GM12878 (cell line): ENCODE measurements around the gene SLFN13. TPM values are rescaled to one million over a fixed set of nuclear protein-coding genes. Genes with fewer than 3 reads are reported as not detected.
A peak's percentile ranks its signal among the peaks of the same experiment; 100 is the strongest.

Experiments
- ATAC-seq: fragments of 200-7000 bp; cut with Tn5 transposase; 3 replicates; pipeline ENCODE4 v1.9.1; 2020; ENCODE audit warnings: mild to moderate bottlenecking, moderate library complexity
- BruUV-seq: library from RNA; stranded (reverse); fragments of 400-500 nt; replicated peaks from 2 replicates; lab custom pipeline; 2021; lab: Mats Ljungman, UMichigan
- CTCF ChIA-PET: fragments of 300-600 bp; sonication (Branson Sonifier 250); formaldehyde crosslinking; extraction: SDS; loops from one replicate; lab custom pipeline; 2021; ENCODE audit warnings: inconsistent platforms; lab: Yijun Ruan, JAX
- POLR2A ChIA-PET: fragments of 350-600 bp; formaldehyde crosslinking; extraction: SDS; loops from one replicate; lab custom pipeline; 2021; ENCODE audit warnings: inconsistent platforms; lab: Charles Lee
- RAD21 ChIA-PET: fragments of 300-600 bp; sonication (Branson Sonifier 250); formaldehyde crosslinking; loops from one replicate; lab custom pipeline; 2023; ENCODE audit warnings: antibody characterized with exemption; ENCODE audit not compliant: unreplicated experiment; lab: Charles Lee
- SMC1A ChIA-PET: fragments of 300-600 bp; sonication (Branson Sonifier 250); formaldehyde crosslinking; loops from one replicate; lab custom pipeline; 2023; ENCODE audit not compliant: unreplicated experiment, uncharacterized antibody; lab: Charles Lee
- DNase-seq: peaks from one replicate; pipeline ENCODE4 v3.0.0-alpha.2; 2011; ENCODE audit warnings: low read depth, low spot score
- FAIRE-seq: peaks from 3 replicates; lab custom pipeline; 2011; peaks lifted over from hg19 to GRCh38; lab: Jason Lieb, UNC
- H2AFZ ChIP-seq: 2 replicates; pipeline ENCODE4 v1.6.0; 2011; ENCODE audit warnings: low read depth, low read length, control low read depth; ENCODE audit not compliant: control insufficient read depth
- H3K27ac ChIP-seq: 2 replicates; pipeline ENCODE4 v1.5.1; 2011; ENCODE audit warnings: control low read depth; ENCODE audit not compliant: control insufficient read depth, insufficient read depth
- H3K27me3 ChIP-seq, 2 experiments: replicated peaks in 1 of 2; 2 replicates each; pipeline versions ENCODE4 v1.6.0 to v1.6.1; 2011; ENCODE audit warnings: low read length in 1 of 2; ENCODE audit not compliant: control insufficient read depth in 2 of 2, insufficient read depth in 2 of 2
- H3K36me3 ChIP-seq, 2 experiments: 2 replicates each; pipeline ENCODE4 v1.5.1; 2011; ENCODE audit warnings: low read length in 1 of 2; ENCODE audit not compliant: control insufficient read depth in 2 of 2, insufficient read depth in 2 of 2
- H3K4me1 ChIP-seq: 2 replicates; pipeline ENCODE4 v1.6.1; 2011; ENCODE audit warnings: mild to moderate bottlenecking, low read length, moderate library complexity, mixed read lengths; ENCODE audit not compliant: control insufficient read depth, insufficient read depth
- H3K4me2 ChIP-seq: 2 replicates; pipeline ENCODE4 v1.6.0; 2011; ENCODE audit warnings: control low read depth; ENCODE audit not compliant: control insufficient read depth, insufficient read depth
- H3K4me3 ChIP-seq: fragments of 200-600 bp; sonication (generic); 2 replicates; pipeline ENCODE4 v1.5.1; 2016
- H3K79me2 ChIP-seq: 2 replicates; pipeline ENCODE4 v1.6.0; 2011; ENCODE audit warnings: low read length; ENCODE audit not compliant: control insufficient read depth, insufficient read depth
- H3K9ac ChIP-seq: 2 replicates; pipeline ENCODE4 v1.8.0; 2011; ENCODE audit warnings: low read length, control low read depth, mixed read lengths; ENCODE audit not compliant: control insufficient read depth, insufficient read depth
- H3K9me3 ChIP-seq: replicated peaks from 3 replicates; pipeline ENCODE4 v1.5.1; 2011; ENCODE audit warnings: mild to moderate bottlenecking, low read length; ENCODE audit not compliant: control insufficient read depth, insufficient read depth
- H4K20me1 ChIP-seq: 2 replicates; pipeline ENCODE4 v1.6.0; 2011; ENCODE audit not compliant: control insufficient read depth, insufficient read depth
- NFYA ChIP-seq: IDR thresholded peaks from 2 replicates; pipeline ENCODE4 v1.6.1; 2011; ENCODE audit warnings: low read depth, mild to moderate bottlenecking, low read length, improper control_type of control experiment, borderline replicate concordance
- NR2F1 ChIP-seq: fragments of 450-650 bp; conservative IDR thresholded peaks from 2 replicates; pipeline ENCODE4 v1.6.1; 2017; ENCODE audit warnings: mild to moderate bottlenecking
- WGBS: methylation state at CpG from one replicate; pipeline ENCODE4 v1.1.6; 2016; ENCODE audit warnings: low lambda C conversion rate; ENCODE audit not compliant: insufficient replicate concordance, insufficient coverage; ENCODE audit errors: missing lambda C conversion rate; 5-methylcytosine and 5-hydroxymethylcytosine counted together
- in situ Hi-C: fragments of 300-500 bp; cut with MboI; formaldehyde crosslinking; loops from 9 replicates; pipeline ENCODE4 v1.14.3; 2018; ENCODE audit warnings: mixed read lengths
- intact Hi-C: fragments of 100-400 bp; cut with micrococcal nuclease; formaldehyde crosslinking; loops from one replicate; pipeline ENCODE4 v1.14.2; 2022; ENCODE audit not compliant: unreplicated experiment
- polyA plus RNA-seq, 11 experiments: library from polyadenylated mRNA; depleted of rRNA in 4 of 11; unstranded in 6 of 11; stranded (reverse) in 5 of 11; fragments of >200 nt; fragmentation: Nextera tagmentation in 4 of 11; fragmentation: Illumina TruSeq in 1 of 11; extraction: Ambion mirVana in 4 of 11; extraction: Trizol in 1 of 11; gene quantifications; 1 replicate in 1 of 11; 2 replicates in 10 of 11; pipeline versions ENCODE4 v1.2.1 to v1.2.3, GENCODE V29; 2011 to 2016; ENCODE audit warnings: inconsistent platforms in 2 of 11, missing spikeins in 2 of 11, low read depth in 1 of 11
- total RNA-seq, 4 experiments: library from RNA; depleted of rRNA in 3 of 4; stranded (reverse); fragments of >200 nt in 3 of 4; fragmentation: Illumina TruSeq in 1 of 4; extraction: Trizol in 1 of 4; gene quantifications; 2 replicates each; pipeline versions ENCODE4 v1.2.1 to v1.2.3, GENCODE V29; 2013 to 2021
- TF ChIP-seq, protein P1 (sequence below): fragments of 450-650 bp; IDR thresholded peaks from 2 replicates; pipeline ENCODE4 v1.6.1; 2016; ENCODE audit warnings: mild to moderate bottlenecking

SLFN13 gene
- total and polyA plus RNA-seq, 10 of the 15 experiments (the other 5 are each of a cell fraction or from before 2014, with no cell fraction given): 12.4 to 82.4 (median 61.9) TPM

- TF ChIP-seq NFYA (no peak), NR2F1 (0 out of 2 replicates have a peak, but pooled peaks have one; percentile 10)
- in situ Hi-C loops (no loop called here), intact Hi-C loops (loop anchor here (5.0 kb wide), 1 partner anchor 205 kb away; the partner anchor contains the start of gene SLFN5)
- DNase-seq: no peak
- Histone ChIP-seq H3K4me1 (peaks cover 3% of the 10 kb centered on the region), H4K20me1 (no peaks in the 10 kb centered on the region), H3K9me3 (no peaks in the 10 kb centered on the region), H3K27ac (peak overlapping the region; percentile 99), H3K4me3 (peak overlapping the region; percentile 81), H3K36me3 (peaks cover 0 to 18% of the 10 kb centered on the region in 2 experiments; a peak in 2 of 4 replicates), H3K4me2 (peak overlapping the region; percentile 99), H3K27me3 (no peaks in the 10 kb centered on the region), H3K79me2 (peaks cover 15% of the 10 kb centered on the region), H2AFZ (peak overlapping the region; percentile 28; the same call in 1 of the 2 replicates), H3K9ac (peak overlapping the region; percentile 97)
- no peak for ATAC-seq
- peak; percentile 47 for FAIRE-seq
- ChIA-PET POLR2A (interaction anchor here (0.9 to 2.5 kb wide), 6 partner anchors 9 to 88 kb away, joined by 3 to 20 read pairs (median 9); partner anchors contain the start of gene SLFN11), SMC1A (interaction anchor here (0.9 to 3.2 kb wide), 17 partner anchors 9 to 135 kb away, joined by 3 to 26 read pairs (median 10); partner anchors contain the start of genes SLFN11 and SLFN12), CTCF (interaction anchor here (1.4 to 2.7 kb wide), 6 partner anchors 15 to 166 kb away, joined by 3 to 24 read pairs (median 9); partner anchors contain the start of gene SLFN12), RAD21 (interaction anchor here (0.6 to 3.1 kb wide), 10 partner anchors 9 to 135 kb away, joined by 3 to 28 read pairs (median 10); partner anchors contain the start of genes SLFN11 and SLFN12L)
- BruUV-seq: no TSS peak
- whole genome bisulfite sequencing: 34% methylated on average over 3 of the region's 3 CpGs
Observed at GRCh38 chr17:35447499-35447898, 1.1 kb downstream of the SLFN13 start.

- SMC1A ChIA-PET: interaction anchor here (1.0 to 2.4 kb wide), 5 partner anchors 9 to 125 kb away, joined by 3 to 18 read pairs (median 5); partner anchors contain the start of gene SLFN13
- intact Hi-C loops: no loop called here
Observed at GRCh38 chr17:35438433-35438832, 10.1 kb downstream of the SLFN13 start.

More at GRCh38 chr17:35438433-35438832, 10.1 kb downstream of the SLFN13 start:
- no TSS peak for BruUV-seq
- no peak overlapping the region for H3K4me3 ChIP-seq
- H3K36me3 ChIP-seq: peaks cover 0 to 3% of the 10 kb centered on the region in 2 experiments; a peak in 1 of 4 replicates
- H3K27me3 ChIP-seq: no peaks in the 10 kb centered on the region
- H4K20me1 ChIP-seq: no peaks in the 10 kb centered on the region
- H3K4me1 ChIP-seq: peaks cover 6% of the 10 kb centered on the region
- ATAC-seq: no peak
- no peak for FAIRE-seq
- RAD21 ChIA-PET: interaction anchor here (1.3 to 1.6 kb wide), 2 partner anchors 9 to 65 kb away, joined by 3 to 6 read pairs; partner anchors contain the start of genes SLFN11 and SLFN13
- no peak overlapping the region for H3K27ac ChIP-seq
- DNase-seq: no peak
- H3K9ac ChIP-seq: no peak overlapping the region
- H3K79me2 ChIP-seq: no peaks in the 10 kb centered on the region
- TF ChIP-seq, protein P1, sequence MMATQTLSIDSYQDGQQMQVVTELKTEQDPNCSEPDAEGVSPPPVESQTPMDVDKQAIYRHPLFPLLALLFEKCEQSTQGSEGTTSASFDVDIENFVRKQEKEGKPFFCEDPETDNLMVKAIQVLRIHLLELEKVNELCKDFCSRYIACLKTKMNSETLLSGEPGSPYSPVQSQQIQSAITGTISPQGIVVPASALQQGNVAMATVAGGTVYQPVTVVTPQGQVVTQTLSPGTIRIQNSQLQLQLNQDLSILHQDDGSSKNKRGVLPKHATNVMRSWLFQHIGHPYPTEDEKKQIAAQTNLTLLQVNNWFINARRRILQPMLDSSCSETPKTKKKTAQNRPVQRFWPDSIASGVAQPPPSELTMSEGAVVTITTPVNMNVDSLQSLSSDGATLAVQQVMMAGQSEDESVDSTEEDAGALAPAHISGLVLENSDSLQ: no peak
- POLR2A ChIA-PET: interaction anchor here (0.7 to 1.2 kb wide), 3 partner anchors 10 to 116 kb away, joined by 3 to 6 read pairs (median 3); partner anchors contain the start of gene SLFN13
- no peak overlapping the region for H2AFZ ChIP-seq
- in situ Hi-C loops: no loop called here
- no peak overlapping the region for H3K4me2 ChIP-seq
- CTCF ChIA-PET: interaction anchor here (1.5 kb wide), 1 partner anchor 125 kb away, joined by 4 read pairs; no protein-coding TSS in a partner anchor
- no peaks in the 10 kb centered on the region for H3K9me3 ChIP-seq
